Measurements from ENCODE around the gene RCN2. TPM values are rescaled to one million over a fixed set of nuclear protein-coding genes. Genes with fewer than 3 reads are reported as not detected.

RCN2 gene
- total RNA-seq, 4 donors from 2014 or later: 37.8 to 66.9 (median 49.7) TPM

GRCh38 chr15:76988867-76989780 lies 57.6 kb downstream of the RCN2 start:
- Histone ChIP-seq H3K36me3 (no peaks in the 10 kb centered on the region), H3K4me3 (no peak overlapping the region), H3K9me3 (no peaks in the 10 kb centered on the region), H3K27ac (peak overlapping the region in 2 of 4 donors; percentile 15 to 48), H3K27me3 (no peaks in the 10 kb centered on the region), H3K4me1 (peaks cover 0 to 15% (median 5%) of the 10 kb centered on the region in 3 donors)
- peak; percentile 32 for ATAC-seq
- TF ChIP-seq POLR2A (IDR thresholded peaks at IDR 0.05): no peak
- TF ChIP-seq CTCF (IDR thresholded peaks at IDR 0.05): no peak
- TF ChIP-seq POLR2AphosphoS5 (IDR thresholded peaks at IDR 0.05): no peak
- TF ChIP-seq EP300 (IDR thresholded peaks at IDR 0.05): no peak
- 72 to 100% methylated on average over 3 of the region's 12 CpGs for WGBS, 2 donors (ENCODE audit: low coverage in 1 of 2)

GRCh38 chr15:76991048-76991447 lies 59.5 kb downstream of the RCN2 start:
- no peak overlapping the region for H3K4me3 ChIP-seq
- 83 to 84% methylated on average over 2 of the region's 7 CpGs for WGBS, 2 donors (ENCODE audit: low coverage in 1 of 2)
- no peak overlapping the region for H3K27ac ChIP-seq
- no peaks in the 10 kb centered on the region for H3K36me3 ChIP-seq
- no peaks in the 10 kb centered on the region for H3K27me3 ChIP-seq
- no peak for ATAC-seq
- H3K9me3 ChIP-seq: no peaks in the 10 kb centered on the region
- TF ChIP-seq POLR2A (IDR thresholded peaks at IDR 0.05): no peak
- TF ChIP-seq CTCF (IDR thresholded peaks at IDR 0.05): no peak
- TF ChIP-seq EP300 (IDR thresholded peaks at IDR 0.05): no peak
- no peak for TF ChIP-seq POLR2AphosphoS5 (IDR thresholded peaks at IDR 0.05)
- peaks cover 0 to 32% (median 12%) of the 10 kb centered on the region in 3 donors for H3K4me1 ChIP-seq

GRCh38 chr15:76991741-76992645 lies 60.4 kb downstream of the RCN2 start:
- H3K27ac ChIP-seq: no peak overlapping the region
- H3K4me1 ChIP-seq: peaks cover 0 to 42% (median 18%) of the 10 kb centered on the region in 3 donors
- ATAC-seq: no peak
- no peak for TF ChIP-seq CTCF (IDR thresholded peaks at IDR 0.05)
- no peak for TF ChIP-seq POLR2A (IDR thresholded peaks at IDR 0.05)
- no peak for TF ChIP-seq EP300 (IDR thresholded peaks at IDR 0.05)
- no peak for TF ChIP-seq POLR2AphosphoS5 (IDR thresholded peaks at IDR 0.05)
- H3K27me3 ChIP-seq: no peaks in the 10 kb centered on the region
- no peaks in the 10 kb centered on the region for H3K9me3 ChIP-seq
- WGBS, 2 donors (ENCODE audit: low coverage in 1 of 2): 92% methylated on average over 2 of the region's 9 CpGs; no CpG with 5 or more reads in 1 of the 2 donors
- H3K4me3 ChIP-seq: no peak overlapping the region
- H3K36me3 ChIP-seq: no peaks in the 10 kb centered on the region

GRCh38 chr15:76993114-76993725 lies 61.7 kb downstream of the RCN2 start:
- 82 to 93% methylated on average over 3 to 4 of the region's 6 CpGs for WGBS, 2 donors (ENCODE audit: low coverage in 1 of 2)
- H3K36me3 ChIP-seq: no peaks in the 10 kb centered on the region
- ATAC-seq: no peak
- peaks cover 0 to 40% (median 17%) of the 10 kb centered on the region in 3 donors for H3K4me1 ChIP-seq
- H3K4me3 ChIP-seq: no peak overlapping the region
- H3K27ac ChIP-seq: no peak overlapping the region
- H3K9me3 ChIP-seq: no peaks in the 10 kb centered on the region
- TF ChIP-seq POLR2A (IDR thresholded peaks at IDR 0.05) (no peak), POLR2AphosphoS5 (IDR thresholded peaks at IDR 0.05) (no peak)
- no peaks in the 10 kb centered on the region for H3K27me3 ChIP-seq

GRCh38 chr15:76994001-76994400 lies 62.5 kb downstream of the RCN2 start:
- H3K27me3 ChIP-seq: no peaks in the 10 kb centered on the region
- H3K36me3 ChIP-seq: no peaks in the 10 kb centered on the region
- TF ChIP-seq CTCF (IDR thresholded peaks at IDR 0.05) (no peak), POLR2A (IDR thresholded peaks at IDR 0.05) (no peak)
- no peak for ATAC-seq
- H3K4me3 ChIP-seq: no peak overlapping the region
- H3K27ac ChIP-seq: no peak overlapping the region
- H3K9me3 ChIP-seq: no peaks in the 10 kb centered on the region
- 95% methylated on average over 4 of the region's 8 CpGs; no CpG with 5 or more reads in 1 of the 2 donors for WGBS, 2 donors (ENCODE audit: low coverage in 1 of 2)
- peaks cover 0 to 32% (median 12%) of the 10 kb centered on the region in 3 donors for H3K4me1 ChIP-seq

All from gastroesophageal sphincter (tissue), 4 donors.